ENCODE data around the gene SPTBN1.
"Not testable (repeated sequence)": the region's sequence is repeated elsewhere in the genome, so short reads cannot be mapped to it uniquely, and the experiment has no call there.

The SPTBN1 gene

GRCh38 chr2:54508541-54508940 lies 52.4 kb downstream of the SPTBN1 start:
- no peaks in the 10 kb centered on the region for H3K36me3 ChIP-seq (ENCODE audit: insufficient read depth, low read length)
- no peaks in the 10 kb centered on the region for H4K20me1 ChIP-seq (ENCODE audit: insufficient read depth, low read length)
- TF ChIP-seq CTCF (IDR thresholded peaks at IDR 0.05; ENCODE audit: low read length) (no peak), EZH2 (IDR thresholded peaks at IDR 0.05; ENCODE audit: borderline replicate concordance, low read length) (no peak)
- H3K9ac ChIP-seq (ENCODE audit: low read length) = no peak overlapping the region
- H3K4me3 ChIP-seq (ENCODE audit: low read depth, low read length, poor library complexity, severe bottlenecking) = no peak overlapping the region
- H3K27me3 ChIP-seq (ENCODE audit: insufficient read depth, low read length) = no peaks in the 10 kb centered on the region
- H3K9me2 ChIP-seq (ENCODE audit: low read depth, low read length) = no peaks in the 10 kb centered on the region
- H3K79me2 ChIP-seq (ENCODE audit: insufficient read depth, low read length) = no peaks in the 10 kb centered on the region
- no peaks in the 10 kb centered on the region for H3F3A ChIP-seq (ENCODE audit: insufficient read depth, low read length)
- no peak overlapping the region for H3K27ac ChIP-seq (ENCODE audit: low read depth, low read length, poor library complexity, severe bottlenecking)
- H3K4me2 ChIP-seq (ENCODE audit: low read length) = no peak overlapping the region
- no peak overlapping the region for H2AFZ ChIP-seq (ENCODE audit: low read length)
- no peaks in the 10 kb centered on the region for H3K9me3 ChIP-seq (ENCODE audit: low read length)
- H3K4me1 ChIP-seq (ENCODE audit: insufficient read depth, low read length, severe bottlenecking) = peaks cover 9% of the 10 kb centered on the region

- not testable (repeated sequence) for H3K36me3 ChIP-seq (ENCODE audit: insufficient read depth, low read length); H3K9ac ChIP-seq (ENCODE audit: low read length); H3K9me2 ChIP-seq (ENCODE audit: low read depth, low read length); H3K4me2 ChIP-seq (ENCODE audit: low read length); H3K9me3 ChIP-seq (ENCODE audit: low read length); H3K4me1 ChIP-seq (ENCODE audit: insufficient read depth, low read length, severe bottlenecking); H3K4me3 ChIP-seq (ENCODE audit: low read depth, low read length, poor library complexity, severe bottlenecking); H3F3A ChIP-seq (ENCODE audit: insufficient read depth, low read length); H4K20me1 ChIP-seq (ENCODE audit: insufficient read depth, low read length); H3K27ac ChIP-seq (ENCODE audit: low read depth, low read length, poor library complexity, severe bottlenecking); H2AFZ ChIP-seq (ENCODE audit: low read length); H3K79me2 ChIP-seq (ENCODE audit: insufficient read depth, low read length); H3K27me3 ChIP-seq (ENCODE audit: insufficient read depth, low read length)
These were observed 52.9 kb downstream of the SPTBN1 start for GRCh38 chr2:54509043-54509442.

- Histone ChIP-seq H3K79me2 (ENCODE audit: insufficient read depth, low read length) (no peaks in the 10 kb centered on the region), H3K36me3 (ENCODE audit: insufficient read depth, low read length) (no peaks in the 10 kb centered on the region), H3K4me3 (ENCODE audit: low read depth, low read length, poor library complexity, severe bottlenecking) (no peak overlapping the region)
These were observed 54.8 kb downstream of the SPTBN1 start for GRCh38 chr2:54510916-54511315.

More at GRCh38 chr2:54510916-54511315, 54.8 kb downstream of the SPTBN1 start:
- no peaks in the 10 kb centered on the region for H3K9me3 ChIP-seq (ENCODE audit: low read length)
- H3K4me2 ChIP-seq (ENCODE audit: low read length) = no peak overlapping the region
- H3K27me3 ChIP-seq (ENCODE audit: insufficient read depth, low read length) = no peaks in the 10 kb centered on the region
- H3K27ac ChIP-seq (ENCODE audit: low read depth, low read length, poor library complexity, severe bottlenecking) = no peak overlapping the region
- no peak overlapping the region for H2AFZ ChIP-seq (ENCODE audit: low read length)
- no peaks in the 10 kb centered on the region for H4K20me1 ChIP-seq (ENCODE audit: insufficient read depth, low read length)
- no peaks in the 10 kb centered on the region for H3F3A ChIP-seq (ENCODE audit: insufficient read depth, low read length)
- peaks cover 9% of the 10 kb centered on the region for H3K4me1 ChIP-seq (ENCODE audit: insufficient read depth, low read length, severe bottlenecking)
- H3K9me2 ChIP-seq (ENCODE audit: low read depth, low read length) = no peaks in the 10 kb centered on the region
- no peak for TF ChIP-seq EZH2 (IDR thresholded peaks at IDR 0.05; ENCODE audit: borderline replicate concordance, low read length)
- no peak for TF ChIP-seq CTCF (IDR thresholded peaks at IDR 0.05; ENCODE audit: low read length)
- no peak overlapping the region for H3K9ac ChIP-seq (ENCODE audit: low read length)

Data from OCI-LY1 (cell line).